ENCODE results near the gene IFI16.
"Not testable (repeated sequence)": the region's sequence is repeated elsewhere in the genome, so short reads cannot be mapped to it uniquely, and the experiment has no call there.

Gene IFI16

DNA sequence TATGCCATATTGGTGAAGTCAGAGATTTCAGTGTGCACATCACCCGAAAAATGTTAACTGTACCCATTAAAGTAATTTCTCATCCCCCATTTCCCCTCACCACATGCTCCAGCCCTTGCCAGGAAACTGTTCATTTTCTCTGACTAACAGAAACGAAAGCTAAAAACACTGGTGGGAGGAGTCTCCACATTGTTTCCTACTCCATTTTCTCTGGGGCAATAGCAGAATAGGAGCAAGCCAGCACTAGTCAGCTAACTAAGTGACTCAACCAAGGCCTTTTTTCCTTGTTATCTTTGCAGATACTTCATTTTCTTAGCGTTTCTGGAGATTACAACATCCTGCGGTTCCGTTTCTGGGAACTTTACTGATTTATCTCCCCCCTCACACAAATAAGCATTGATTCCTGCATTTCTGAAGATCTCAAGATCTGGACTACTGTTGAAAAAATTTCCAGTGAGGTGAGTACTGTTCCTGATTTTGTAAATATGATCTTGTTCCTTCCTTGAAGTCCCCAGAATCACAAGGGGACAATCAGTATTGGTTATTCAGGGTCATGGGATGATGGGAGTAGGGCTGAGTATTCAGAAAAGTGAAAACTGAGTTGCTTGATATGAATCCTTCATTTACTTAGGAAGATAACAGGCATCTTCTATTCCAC lies at the start of gene IFI16:
Gene IFI16, plus strand, starts transcription at position 204 of the 658 bp plus-strand sequence. CDS start 4,774 bp downstream, outside the sequence.
- DNase-seq = peak; percentile 40

DNA sequence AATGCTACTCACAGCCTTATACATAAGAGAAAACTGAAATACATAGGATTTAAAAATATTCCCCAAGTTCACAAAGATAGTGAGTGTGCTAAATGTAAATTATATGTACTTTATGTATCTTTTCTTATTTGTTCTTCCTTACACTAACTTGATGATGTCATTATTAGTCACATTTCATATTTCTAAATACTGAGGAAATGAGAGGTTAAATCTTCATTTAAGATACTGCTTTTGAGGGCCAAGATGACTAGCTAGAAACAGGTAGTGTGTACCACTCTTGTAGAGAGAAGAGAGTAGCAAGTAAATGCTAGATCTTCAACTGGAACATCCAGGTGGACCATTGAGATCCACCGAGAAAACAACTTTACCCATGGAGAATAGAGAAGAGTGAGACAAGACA lies 48.5 kb upstream of the IFI16 start:
- no peak for DNase-seq

DNA sequence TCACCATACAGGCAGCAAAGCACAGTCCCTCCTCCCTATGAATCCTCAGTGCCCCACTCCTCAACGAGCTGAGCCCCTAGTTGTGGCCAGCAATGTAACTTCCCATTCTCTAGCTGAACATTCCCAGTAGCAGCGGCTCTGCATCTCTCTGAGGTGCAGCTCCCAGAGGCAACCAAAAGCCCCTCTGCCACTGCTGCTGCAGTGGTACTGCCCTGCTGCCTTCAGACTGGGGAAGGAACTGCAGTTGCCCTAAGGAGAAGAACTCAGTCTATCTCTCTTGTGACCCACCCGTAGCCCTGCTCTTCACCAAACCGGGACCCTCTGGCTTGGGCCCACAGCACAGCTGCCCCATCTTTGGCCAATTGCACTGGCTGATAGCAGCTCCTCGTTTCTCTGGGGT lies 46.7 kb upstream of the IFI16 start:
- DNase-seq = no peak

DNA sequence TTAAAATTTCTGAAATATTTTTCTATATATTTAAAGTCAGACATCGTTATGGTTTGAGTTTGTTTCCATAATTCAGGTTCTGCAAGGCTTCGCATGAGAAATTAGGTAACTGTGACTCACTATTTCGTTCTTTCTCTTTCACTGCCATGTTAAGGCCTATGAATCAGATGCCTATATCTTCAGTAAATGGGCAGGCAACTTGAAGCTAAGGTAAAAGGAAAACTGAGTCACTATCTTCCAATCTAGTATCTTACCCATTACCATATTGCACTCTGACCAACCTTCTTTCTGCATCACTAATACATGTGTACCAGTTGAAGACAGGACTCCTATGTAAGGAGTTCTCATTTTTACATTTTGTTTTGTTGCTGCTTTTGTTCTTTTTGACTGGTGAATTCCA lies 40.5 kb upstream of the IFI16 start:
- no peak for DNase-seq

DNA sequence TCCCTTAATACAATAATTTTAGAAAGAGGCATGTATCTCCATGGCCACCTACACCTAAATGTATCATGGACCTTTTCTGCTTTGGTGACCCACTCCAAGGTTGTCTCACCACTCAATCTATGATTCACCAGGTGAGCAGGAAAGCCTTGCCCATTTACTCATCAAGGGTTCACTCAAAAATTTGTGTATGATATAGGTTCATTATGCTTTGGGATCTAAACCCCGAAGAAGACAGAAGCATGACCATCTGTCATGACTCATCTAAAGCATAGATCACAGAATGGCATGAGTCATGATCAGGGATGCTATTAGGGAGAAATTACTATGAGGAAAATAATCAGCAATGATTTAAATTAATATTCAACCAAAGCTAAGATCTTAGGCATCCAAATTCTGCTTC lies 39.9 kb upstream of the IFI16 start:
- no peak for DNase-seq

DNA sequence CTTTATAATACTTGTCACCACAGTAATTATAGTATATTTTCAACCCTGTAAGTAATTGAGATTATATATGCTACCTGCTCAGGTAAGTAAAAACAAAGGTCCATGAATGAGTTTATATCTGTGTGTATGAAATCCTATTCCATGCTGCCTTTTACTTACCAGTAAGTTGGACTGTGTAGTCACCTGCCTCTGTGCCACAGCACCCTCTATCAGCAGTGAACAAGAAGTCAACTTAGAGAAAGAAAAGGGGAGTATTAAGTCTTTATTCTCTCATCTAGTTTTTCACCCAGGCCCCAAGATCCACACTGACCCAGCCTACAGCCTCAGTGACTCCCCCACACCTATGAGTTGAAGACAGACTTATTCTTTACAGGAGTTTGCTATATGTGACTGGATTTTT lies 36.9 kb upstream of the IFI16 start:
- no peak for DNase-seq

DNA sequence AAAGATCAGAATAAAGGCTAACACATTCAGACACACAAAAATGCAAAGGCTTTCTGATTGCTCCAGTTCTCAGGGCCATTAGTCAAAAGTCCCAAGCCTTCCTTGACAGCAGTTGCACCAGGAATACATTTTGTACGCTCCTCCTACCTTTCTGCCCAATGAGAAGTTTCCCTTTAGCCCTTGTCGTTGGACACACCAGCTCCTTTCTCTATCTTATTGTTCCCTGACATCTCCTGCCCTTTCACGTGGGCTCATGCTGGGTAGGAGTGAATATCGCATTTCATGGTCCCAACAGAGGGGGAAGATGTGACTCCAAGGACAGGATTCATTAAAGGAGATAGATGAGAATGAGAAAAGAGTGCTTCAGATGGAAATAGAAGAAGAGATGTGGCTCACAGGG lies 33.5 kb upstream of the IFI16 start:
- no peak for DNase-seq

DNA sequence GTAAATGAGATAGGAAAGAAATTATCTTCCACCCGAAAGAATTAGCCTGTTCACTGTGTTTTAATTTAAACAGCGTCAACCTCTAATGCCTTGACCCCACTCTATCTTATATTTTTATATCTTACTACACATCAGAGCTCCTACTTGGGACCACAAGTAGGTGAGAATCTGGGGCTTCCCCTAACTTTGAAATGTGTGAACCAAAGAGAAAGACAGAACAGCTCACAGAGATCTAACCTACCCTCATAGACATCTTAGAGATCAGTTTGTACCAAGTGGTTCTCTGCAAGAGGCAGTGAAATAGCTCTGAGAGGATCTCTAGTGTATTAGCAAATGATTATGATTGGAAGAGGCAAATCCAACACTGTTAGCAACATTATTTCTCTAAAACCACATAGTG lies 31.0 kb upstream of the IFI16 start:
- DNase-seq = no peak

DNA sequence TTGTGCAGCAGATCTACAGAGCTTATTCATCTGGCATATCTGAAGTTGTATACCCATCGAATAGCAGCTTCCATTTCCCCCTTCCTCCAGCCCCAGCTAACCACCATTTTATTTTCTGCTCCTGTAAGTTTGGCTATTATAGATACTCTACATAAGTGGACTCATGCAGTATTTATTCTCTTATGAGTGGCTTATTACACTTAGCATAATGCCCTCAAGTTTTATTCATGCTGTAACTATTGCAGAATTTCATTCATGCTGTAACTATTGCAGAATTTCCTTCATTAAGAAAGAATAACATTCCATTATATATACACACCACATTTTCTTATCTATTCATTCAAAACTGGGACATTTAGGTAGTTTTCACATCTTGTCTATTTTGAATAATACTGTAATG lies 30.5 kb upstream of the IFI16 start:
- DNase-seq = no peak

DNA sequence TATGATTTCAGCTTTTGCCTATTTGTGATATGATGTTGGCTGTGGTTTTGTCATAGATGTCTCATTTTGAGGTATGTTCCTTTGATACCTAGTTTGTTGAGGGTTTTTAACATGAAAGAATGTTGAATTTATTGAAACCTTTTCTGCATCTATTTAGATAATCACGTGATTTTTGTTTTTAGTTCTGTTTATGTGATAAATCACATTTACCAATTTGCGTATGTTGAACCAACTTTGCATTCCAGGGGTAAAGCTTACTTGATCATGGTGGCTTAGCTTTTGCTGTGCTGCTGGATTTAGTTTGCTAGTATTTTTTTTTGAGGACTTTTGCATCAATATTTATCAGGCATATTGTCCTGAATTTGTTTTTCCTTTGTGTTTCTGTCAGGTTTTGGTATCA lies 26.5 kb upstream of the IFI16 start:
- DNase-seq = no peak

DNA sequence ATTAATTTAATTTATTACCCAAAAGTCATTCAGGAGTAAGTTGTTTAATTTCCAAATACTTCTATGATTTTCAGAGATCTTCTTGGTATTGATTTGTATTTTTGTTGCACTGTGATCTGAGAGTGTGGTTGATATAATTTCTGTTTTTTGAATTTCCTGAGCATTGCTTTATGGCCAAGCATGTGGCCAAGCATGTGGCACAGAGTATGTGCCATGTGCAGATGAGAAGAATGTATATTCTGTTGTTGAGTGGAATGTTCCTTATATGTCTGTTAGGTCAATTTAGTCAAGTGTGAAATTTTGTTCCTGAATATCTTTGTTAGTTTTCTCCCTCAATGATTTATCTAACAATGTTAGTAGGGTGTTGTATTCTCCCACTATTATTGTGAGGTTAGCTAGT lies 25.3 kb upstream of the IFI16 start:
- DNase-seq = no peak

DNA sequence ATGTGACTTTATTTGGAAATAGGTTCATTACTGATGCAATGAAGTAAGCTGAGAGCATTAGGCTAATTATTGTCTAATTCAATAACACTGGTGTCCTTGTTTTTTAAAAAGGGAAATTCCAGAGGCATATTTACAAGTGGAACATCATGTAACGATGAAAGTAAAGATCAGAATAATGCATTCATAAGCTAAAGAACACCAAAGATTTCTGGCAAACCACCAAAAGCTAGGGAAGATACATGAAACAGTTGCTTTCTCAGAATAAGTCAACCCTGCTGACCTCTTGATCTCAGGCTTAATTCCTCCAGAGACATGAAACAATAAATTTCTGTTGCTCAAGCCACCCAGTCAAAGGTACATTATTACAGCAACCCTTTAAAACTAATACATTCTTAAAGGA lies 20.3 kb upstream of the IFI16 start:
- DNase-seq = no peak

DNA sequence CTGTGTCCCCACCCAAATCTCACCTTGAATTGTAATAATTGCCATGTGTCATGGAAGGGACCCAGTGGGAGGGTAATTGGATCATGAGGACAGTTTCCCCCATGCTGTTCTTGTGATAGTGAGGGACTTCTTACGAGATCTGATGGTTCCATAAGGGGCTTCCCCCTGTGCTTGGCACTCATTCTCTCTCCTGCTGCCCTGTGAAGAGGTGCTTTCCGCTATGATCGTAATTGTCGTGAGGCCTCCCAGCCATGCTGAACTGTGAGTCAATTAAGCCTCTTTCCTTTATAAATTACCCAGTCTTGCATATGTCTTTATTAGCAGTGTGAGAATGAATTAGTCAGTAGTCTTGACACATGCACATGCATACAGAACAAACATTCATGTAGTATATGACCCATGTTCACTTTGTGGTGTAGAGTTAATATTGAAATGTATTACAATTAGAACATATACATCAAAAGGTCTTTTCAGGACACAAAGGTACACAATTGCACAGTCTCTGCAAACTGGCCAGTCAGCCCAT lies 16.9 kb upstream of the IFI16 start:
- DNase-seq = no peak

DNA sequence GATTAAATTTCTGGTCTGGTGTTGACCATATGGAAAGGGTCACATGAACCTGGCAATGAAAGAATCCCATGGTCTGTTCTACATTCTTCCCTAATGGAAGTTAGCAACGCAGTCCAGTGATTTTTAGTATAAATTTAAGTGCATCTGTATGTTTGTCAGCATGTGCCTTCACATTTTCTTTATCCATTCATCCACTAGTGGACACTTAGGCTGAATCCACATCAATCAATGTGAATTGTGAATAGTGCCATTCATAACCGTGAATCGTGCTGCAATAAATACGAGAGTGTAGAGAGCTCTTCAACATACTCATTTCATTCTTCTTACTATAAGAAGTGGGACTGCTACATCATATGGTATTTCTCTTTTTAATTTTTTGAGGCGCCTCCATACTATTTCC lies 12.7 kb upstream of the IFI16 start:
- no peak for DNase-seq

DNA sequence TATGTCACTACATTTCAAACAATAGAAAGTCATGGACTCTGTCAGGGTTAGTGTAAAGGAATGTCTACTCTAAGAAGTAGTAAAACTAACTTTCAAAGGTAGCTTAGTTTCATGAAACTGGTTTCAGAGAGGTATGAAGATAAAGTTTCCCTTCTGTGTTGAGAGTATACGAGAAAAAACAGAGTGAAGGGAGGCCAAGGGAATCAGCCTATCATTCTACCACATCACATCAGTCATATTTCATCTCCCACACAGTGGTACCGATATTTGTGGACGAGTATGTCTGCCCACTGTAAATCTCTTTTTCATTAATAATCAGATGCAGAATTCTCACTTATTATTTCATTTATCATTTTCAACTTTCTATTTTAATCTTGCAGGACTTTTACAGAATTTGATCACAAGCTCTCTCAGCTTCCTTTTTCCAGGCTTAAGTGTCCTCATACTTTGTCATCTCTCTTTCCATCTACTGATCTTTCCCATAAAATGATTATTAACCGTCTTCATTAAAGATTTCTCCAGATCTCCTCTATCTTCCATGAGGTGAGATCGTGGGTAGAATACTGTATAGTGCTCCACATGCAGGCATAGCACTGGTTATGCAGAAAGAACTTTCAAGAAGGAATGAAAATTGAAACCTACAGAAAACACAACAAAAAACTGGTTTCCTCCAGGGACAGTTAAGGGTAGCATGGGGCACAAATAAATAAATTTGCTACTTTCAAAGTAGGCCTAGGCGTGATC lies 11.5 kb upstream of the IFI16 start:
- no peak for DNase-seq

DNA sequence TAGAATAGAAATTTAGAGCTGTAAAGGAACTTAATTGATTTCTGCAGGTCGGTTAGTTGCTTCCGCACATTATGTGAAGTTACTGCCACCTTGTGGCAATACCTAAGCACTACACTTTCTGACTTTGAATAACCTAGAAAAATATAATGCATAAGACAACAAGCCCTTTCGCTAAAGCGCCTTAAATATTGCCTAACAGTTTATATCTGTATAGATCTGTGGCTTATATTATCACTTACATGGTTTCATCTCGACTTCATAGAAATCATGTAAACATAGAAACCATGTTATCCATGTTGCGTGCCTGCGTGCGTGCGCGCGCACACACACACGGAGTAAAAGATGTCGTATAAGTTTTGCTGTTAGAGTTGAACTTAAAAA lies 10.9 kb upstream of the IFI16 start:
- peak; percentile 28 for DNase-seq

DNA sequence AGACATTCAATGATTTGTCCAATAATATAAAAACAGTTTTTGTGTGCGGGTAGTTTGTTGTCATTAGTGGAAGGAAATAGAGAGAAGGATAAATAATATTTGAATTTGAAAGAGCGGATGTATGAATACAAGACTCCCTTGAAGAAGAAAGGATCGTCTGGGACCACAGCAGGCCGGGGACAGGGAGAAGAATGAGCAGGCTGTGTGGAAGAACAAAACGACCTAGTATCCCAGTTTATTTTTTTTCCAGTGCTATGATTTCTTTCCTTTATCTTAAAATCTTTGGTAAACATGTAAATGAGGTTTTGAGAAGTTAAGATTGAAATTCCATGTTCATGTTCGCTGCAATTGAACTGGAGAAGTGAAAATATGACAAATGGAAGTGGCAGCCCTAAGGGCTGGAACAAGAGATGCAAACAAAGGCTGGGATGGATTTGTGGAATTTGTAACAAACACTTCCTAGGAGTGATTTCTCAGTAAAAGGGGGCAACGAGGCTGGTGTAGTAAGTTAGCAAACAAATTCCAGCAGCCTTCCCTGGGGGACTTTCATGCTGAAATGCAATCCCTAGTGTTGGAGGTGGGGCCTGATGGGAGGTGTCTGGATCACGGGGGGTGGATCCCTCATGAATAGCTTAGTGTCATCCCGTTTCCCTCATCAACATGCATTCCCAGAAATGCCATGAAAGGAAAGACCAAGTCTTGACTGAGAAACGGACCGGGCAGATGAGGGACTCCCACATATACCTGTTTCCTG lies 10.2 kb upstream of the IFI16 start:
- DNase-seq = no peak

DNA sequence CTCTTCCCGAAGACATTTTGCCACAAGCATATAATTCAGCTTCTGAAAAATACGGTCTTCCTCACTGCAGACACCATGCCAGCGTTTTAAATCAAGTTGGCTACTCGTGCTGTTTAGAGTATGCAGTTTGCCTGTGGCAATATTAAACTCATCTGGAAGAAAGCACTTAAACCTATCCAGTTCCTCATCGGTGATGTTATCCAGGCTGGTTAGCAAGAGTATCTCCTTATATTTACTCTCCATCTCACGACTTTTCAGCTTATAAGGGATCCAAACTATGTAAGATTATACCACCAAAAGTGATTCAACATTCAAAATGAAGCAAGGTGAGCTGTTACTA lies 9.7 kb upstream of the IFI16 start:
- DNase-seq = no peak

DNA sequence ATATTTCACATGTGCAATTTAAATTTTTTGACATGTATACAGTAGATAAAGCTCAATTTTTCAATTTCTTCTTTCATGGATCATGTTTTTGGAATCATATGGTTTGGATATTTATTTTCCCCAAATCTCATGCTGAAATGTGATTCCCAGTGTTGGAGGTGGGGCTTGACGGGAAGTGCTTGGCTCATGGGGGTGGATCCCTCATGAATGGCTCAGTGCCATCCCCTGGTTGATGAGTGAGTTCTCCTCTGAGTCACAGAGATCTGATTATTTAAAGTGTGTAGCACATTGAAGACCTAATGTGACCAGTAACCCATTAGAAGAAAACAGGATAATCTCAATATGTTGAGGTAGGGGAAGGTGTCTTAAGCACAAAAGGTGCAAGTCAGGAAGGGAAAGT lies 9.1 kb upstream of the IFI16 start:
- DNase-seq = no peak

DNA sequence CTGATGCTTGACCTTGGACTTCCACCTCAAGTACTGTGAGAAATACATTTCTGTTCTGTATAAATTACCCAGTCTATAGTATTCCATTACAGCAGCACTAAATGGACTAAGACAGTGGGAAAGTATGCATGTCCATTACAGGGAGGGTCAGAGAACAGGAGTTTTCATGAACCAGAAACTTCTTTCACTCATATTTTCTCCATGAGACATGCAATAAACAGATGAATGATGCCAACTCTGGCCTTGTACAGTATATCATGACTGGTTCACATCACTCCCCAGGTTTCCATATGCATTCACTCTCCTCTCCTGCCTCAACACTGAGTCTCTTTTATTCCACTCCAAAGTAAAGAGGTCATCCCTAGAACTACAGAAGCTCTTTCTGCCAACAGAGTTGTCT lies 4.5 kb upstream of the IFI16 start:
- DNase-seq = no peak

DNA sequence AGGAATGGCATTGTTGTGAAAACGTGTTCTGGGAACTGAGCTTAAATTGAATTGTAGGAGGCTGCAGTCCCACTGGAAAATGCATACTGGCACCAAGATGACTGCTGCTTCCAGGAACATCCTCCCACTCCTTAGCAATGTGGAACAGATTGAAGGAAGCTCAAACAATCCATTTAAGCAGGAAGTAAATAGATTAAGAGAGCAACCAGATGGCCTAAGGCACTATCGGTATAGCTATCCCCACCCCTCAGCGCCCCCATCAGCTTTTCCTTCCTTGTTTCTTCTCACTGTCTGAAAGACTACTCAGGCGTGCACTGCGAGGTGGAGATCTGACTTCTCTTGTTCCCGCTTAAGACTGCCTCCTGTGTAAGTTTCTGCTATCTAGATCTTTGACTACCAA lies 4.0 kb upstream of the IFI16 start:
- no peak for DNase-seq

DNA sequence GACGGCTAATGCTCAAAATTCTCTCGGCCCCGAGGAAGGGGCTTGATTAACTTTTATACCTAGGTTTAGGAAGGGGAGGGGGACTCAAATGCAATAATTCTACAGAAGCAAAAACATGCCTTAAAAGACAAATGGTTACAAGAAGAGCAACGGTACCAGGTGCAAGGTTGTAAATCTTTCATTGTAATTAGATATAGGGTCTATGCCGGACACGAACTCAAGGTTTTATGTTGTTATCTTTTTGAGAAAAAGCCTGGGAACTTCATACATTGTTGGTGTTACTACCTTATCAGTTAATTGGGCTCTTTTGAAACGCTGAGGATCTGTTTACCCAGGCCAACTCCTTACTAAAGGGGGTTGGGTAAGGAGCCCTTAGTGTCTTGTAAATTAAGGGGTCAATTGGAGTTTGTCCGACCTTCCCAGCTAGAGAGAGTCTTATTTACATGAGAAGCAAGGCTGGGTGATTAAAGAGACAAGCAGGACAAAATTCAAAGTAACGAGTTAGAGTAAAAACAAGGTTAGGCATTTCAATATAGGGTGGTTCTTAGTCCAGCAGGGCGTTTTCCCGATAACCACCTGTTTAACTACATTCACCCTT lies 3.4 kb upstream of the IFI16 start:
- DNase-seq = not testable (repeated sequence)

DNA sequence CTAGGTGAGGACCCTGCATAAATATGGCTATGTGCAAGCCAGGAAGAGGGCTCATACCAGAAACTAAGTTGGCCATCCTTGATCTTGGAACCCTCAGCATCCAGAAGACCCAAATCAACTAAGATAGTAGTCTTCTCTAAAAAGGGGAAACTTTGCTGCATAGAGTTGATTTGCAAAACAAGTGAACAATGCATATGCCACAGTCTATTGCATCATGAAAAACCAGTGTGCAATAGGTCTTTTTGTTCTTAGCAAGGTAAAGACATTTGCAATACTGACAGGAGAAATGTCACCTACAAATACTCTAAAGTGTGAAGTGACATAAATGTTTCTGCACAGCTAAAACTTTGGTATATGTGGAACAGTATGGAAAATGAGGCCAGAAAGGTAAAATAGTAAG lies 2.0 kb upstream of the IFI16 start:
- no peak for DNase-seq

DNA sequence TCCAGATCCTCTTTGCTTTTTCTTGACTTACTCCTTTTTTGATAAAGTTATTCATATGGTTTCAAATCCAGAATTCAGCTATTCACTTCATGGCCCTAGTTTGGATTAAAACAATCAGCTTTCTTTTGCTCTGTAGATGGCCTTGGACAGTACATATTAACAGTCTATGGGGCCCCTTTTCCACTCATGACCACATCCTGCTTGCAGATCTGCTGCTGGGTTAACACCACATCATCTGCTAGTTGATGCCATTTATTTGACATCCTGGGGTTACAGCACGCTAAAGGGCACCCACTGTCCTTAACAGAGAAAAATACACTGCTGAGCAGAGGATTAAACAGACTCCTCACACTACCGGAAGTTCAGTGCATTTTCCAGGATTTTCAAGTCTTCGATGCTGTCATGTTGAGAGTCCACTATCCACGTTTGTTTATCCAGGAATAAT lies 941 bp upstream of the IFI16 start:
- DNase-seq = peak; percentile 52
